ENCODE measurements around the gene DUSP28.
"Not testable (repeated sequence)": the region's sequence is repeated elsewhere in the genome, so short reads cannot be mapped to it uniquely, and the experiment has no call there.

Gene DUSP28

DNA sequence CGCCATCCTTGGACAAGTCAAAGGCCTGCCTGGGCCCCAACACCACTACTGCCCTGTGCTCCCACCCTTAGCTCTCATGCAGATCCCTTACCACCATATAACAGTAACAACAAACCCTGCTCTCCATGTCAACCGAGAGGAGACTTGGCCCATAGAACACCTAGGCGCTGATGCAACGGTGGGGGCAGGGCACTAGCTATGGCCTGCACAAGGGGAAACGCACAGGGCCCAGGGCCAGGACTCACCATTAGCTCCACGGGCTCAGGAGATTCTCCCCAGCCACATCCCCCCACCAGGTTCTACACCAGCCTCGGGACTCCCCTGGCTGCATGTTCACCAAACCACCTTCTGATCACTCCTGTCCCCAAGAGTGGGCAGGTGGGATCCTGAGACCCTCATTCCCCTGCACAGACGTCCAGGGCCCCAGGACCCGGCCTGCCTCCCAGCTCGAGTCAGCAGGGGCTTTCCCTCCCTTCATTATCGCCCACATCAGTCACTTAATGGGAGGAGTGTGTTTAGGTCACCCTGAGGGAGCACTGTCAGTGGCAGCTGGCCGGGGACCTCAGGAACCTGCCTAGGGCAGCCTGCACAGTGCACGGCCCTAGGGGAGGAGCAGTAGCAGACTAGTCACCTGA, 31.6 kb upstream of the DUSP28 start:
- no peak for TF ChIP-seq CTCF (IDR thresholded peaks at IDR 0.05; ENCODE audit: low read depth, low read length, missing control alignments)
- no peak overlapping the region for H3K4me3 ChIP-seq (ENCODE audit: low read depth, low read length)

GRCh38 chr2:240529344-240529999, 30.7 kb upstream of the DUSP28 start:
- in situ Hi-C loops (cut with HindIII; ENCODE audit: low sequenced_read_pairs) = no loop called here

More for the DNA sequence above, 31.6 kb upstream of the DUSP28 start:
- in situ Hi-C loops (cut with HindIII; ENCODE audit: low sequenced_read_pairs) = no loop called here
- no peak for DNase-seq (ENCODE audit: low read depth)

GRCh38 chr2:240530181-240530580, 30.0 kb upstream of the DUSP28 start:
- H3K4me3 ChIP-seq (ENCODE audit: low read depth, low read length) = no peak overlapping the region
- no peak for DNase-seq (ENCODE audit: low read depth)
- no peak for TF ChIP-seq CTCF (IDR thresholded peaks at IDR 0.05; ENCODE audit: low read depth, low read length, missing control alignments)
- in situ Hi-C loops (cut with HindIII; ENCODE audit: low sequenced_read_pairs) = no loop called here

More at GRCh38 chr2:240529344-240529999, 30.7 kb upstream of the DUSP28 start:
- no peak for TF ChIP-seq CTCF (IDR thresholded peaks at IDR 0.05; ENCODE audit: low read depth, low read length, missing control alignments)
- no peak for DNase-seq (ENCODE audit: low read depth)
- no peak overlapping the region for H3K4me3 ChIP-seq (ENCODE audit: low read depth, low read length)

DNA sequence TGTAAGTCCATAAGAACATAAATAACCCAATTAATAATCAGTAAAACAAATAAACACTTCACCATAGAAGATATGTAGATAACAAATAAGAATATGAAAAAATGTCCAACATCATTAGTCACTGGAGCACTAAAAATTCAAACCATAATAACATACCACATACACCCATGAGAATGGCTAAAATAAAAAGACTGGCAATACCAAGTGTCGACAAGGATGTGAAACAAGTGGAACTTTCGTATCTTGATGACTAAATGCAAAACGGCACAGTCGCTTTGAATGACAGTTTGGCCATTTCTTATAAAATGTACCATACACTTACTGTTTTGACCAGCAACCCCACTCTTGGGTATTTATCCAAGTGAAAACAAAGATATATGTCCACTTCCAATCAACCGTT, 29.1 kb upstream of the DUSP28 start:
- DNase-seq (ENCODE audit: low read depth) = no peak
- in situ Hi-C loops (cut with HindIII; ENCODE audit: low sequenced_read_pairs) = no loop called here
- no peak overlapping the region for H3K4me3 ChIP-seq (ENCODE audit: low read depth, low read length)
- TF ChIP-seq CTCF (IDR thresholded peaks at IDR 0.05; ENCODE audit: low read depth, low read length, missing control alignments) = no peak

- no peak for TF ChIP-seq CTCF (IDR thresholded peaks at IDR 0.05; ENCODE audit: low read depth, low read length, missing control alignments)
- no peak for DNase-seq (ENCODE audit: low read depth)
- H3K4me3 ChIP-seq (ENCODE audit: low read depth, low read length) = no peak overlapping the region
- in situ Hi-C loops (cut with HindIII; ENCODE audit: low sequenced_read_pairs) = no loop called here
Observed at GRCh38 chr2:240532031-240532775, 28.0 kb upstream of the DUSP28 start.

GRCh38 chr2:240538031-240538780, 22.0 kb upstream of the DUSP28 start:
- no peak for TF ChIP-seq CTCF (IDR thresholded peaks at IDR 0.05; ENCODE audit: low read depth, low read length, missing control alignments)
- in situ Hi-C loops (cut with HindIII; ENCODE audit: low sequenced_read_pairs) = no loop called here
- no peak for DNase-seq (ENCODE audit: low read depth)
- no peak overlapping the region for H3K4me3 ChIP-seq (ENCODE audit: low read depth, low read length)

DNA sequence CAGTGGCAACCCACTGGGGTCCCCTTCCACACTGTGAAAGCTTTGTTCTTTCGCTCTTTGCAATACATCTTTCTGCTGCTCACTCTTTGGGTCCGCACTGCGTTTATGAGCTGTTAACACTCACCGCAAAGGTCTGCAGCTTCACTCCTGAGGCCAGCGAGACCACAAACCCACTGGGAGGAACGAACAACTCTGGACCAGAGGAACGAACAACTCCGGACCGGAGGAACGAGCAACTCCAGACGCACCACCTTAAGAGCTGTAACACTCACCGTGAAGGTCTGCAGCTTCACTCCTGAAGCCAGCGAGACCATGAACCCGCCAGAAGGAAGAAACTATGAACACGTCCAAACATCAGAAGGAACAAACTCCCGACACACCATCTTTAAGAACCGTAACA, 21.1 kb upstream of the DUSP28 start:
- in situ Hi-C loops (cut with HindIII; ENCODE audit: low sequenced_read_pairs); H3K4me3 ChIP-seq (ENCODE audit: low read depth, low read length); DNase-seq (ENCODE audit: low read depth): not testable (repeated sequence)
